OCI-LY3 (cell line): Measurements from ENCODE around the gene RBM34.
"Not testable (repeated sequence)": the region's sequence is repeated elsewhere in the genome, so short reads cannot be mapped to it uniquely, and the experiment has no call there.

Experiments used
- H2AFZ ChIP-seq: fragments of 200-600, 300-600 bp; shearing (Covaris generic); 2 replicates; pipeline ENCODE4 v1.6.0; 2014; ENCODE audit warnings: antibody characterized with exemption, low read depth, low read length
- H3K27ac ChIP-seq: fragments of 200-600, 300-600 bp; sonication (generic); 2 replicates; pipeline ENCODE4 v1.5.1; 2014; ENCODE audit warnings: mild to moderate bottlenecking, low read length, moderate library complexity, mixed read lengths
- H3K27me3 ChIP-seq: fragments of 200-600, 300-600 bp; sonication (generic); 2 replicates; pipeline ENCODE4 v1.6.1; 2014; ENCODE audit warnings: low read depth, low read length, mixed read lengths
- H3K36me3 ChIP-seq: fragments of 200-600, 300-600 bp; sonication (generic); replicated peaks from 2 replicates; pipeline ENCODE3; 2014; ENCODE audit warnings: low read depth, low read length, mixed read lengths
- H3K4me1 ChIP-seq: fragments of 300-600, 200-600 bp; sonication (generic); 2 replicates; pipeline ENCODE4 v1.6.1; 2014; ENCODE audit warnings: low read length, mixed read lengths
- H3K4me2 ChIP-seq: fragments of 200-600, 300-600 bp; sonication (generic); 2 replicates; pipeline ENCODE4 v1.6.1; 2014; ENCODE audit warnings: low read length, mixed read lengths
- H3K4me3 ChIP-seq: fragments of 300-600, 200-600 bp; sonication (generic); 2 replicates; pipeline ENCODE4 v1.5.1; 2014; ENCODE audit warnings: antibody characterized with exemption, mild to moderate bottlenecking, low read length, moderate library complexity
- H3K79me2 ChIP-seq: fragments of 300-600, 200-600 bp; shearing (Covaris generic); 2 replicates; pipeline ENCODE4 v1.6.1; 2014; ENCODE audit warnings: mild to moderate bottlenecking, low read length, mixed read lengths
- H3K9ac ChIP-seq: fragments of 300-600, 200-600 bp; shearing (Covaris generic); 2 replicates; pipeline ENCODE4 v1.6.0; 2014; ENCODE audit warnings: mild to moderate bottlenecking, low read length, moderate library complexity
- H3K9me3 ChIP-seq: fragments of 200-600, 300-600 bp; shearing (Covaris generic); 2 replicates; pipeline ENCODE4 v1.6.1; 2014; ENCODE audit warnings: low read length, mixed read lengths; ENCODE audit not compliant: insufficient read depth
- H4K20me1 ChIP-seq: fragments of 200-600, 300-600 bp; sonication (generic); 2 replicates; pipeline ENCODE4 v1.6.1; 2016; ENCODE audit warnings: low read length, mixed read lengths; ENCODE audit not compliant: insufficient read depth
- EZH2phosphoT487 ChIP-seq: fragments of 200-600 bp; shearing (Covaris generic); IDR thresholded peaks from 2 replicates; pipeline ENCODE4 v1.6.1; 2018; ENCODE audit warnings: antibody characterized with exemption, mixed run types, low read depth
- TF ChIP-seq, protein P1 (sequence below): fragments of 200-600, 300-600 bp; sonication (generic); IDR thresholded peaks from 2 replicates; pipeline ENCODE4 v1.5.1; 2014; ENCODE audit warnings: antibody characterized with exemption, low read length, low read depth

RBM34 gene

DNA sequence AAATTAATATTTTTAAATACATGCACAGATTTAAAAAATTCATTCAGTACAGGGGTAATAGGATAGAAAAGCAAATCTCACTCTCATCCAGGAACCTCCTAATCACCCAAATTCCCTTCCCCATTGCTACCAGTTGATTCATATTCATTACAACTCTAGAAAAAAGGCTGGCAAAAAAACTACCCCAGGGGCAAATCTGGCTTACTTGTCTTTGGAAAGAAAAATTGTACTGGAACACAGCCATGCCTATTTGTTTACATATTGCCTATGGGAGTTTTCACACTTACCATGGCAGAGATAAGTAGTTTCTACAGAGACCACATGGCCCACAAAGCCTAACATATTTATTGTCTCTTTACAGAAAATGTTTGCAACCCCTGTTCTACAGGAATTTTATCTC is 8.9 kb upstream of the RBM34 start:
- no peaks in the 10 kb centered on the region for H3K27me3 ChIP-seq
- no peaks in the 10 kb centered on the region for H3K79me2 ChIP-seq
- no peaks in the 10 kb centered on the region for H3K4me1 ChIP-seq
- H3K36me3 ChIP-seq = peaks cover 33% of the 10 kb centered on the region
- no peaks in the 10 kb centered on the region for H4K20me1 ChIP-seq
- no peak overlapping the region for H3K4me3 ChIP-seq
- H3K9me3 ChIP-seq = no peaks in the 10 kb centered on the region
- H3K27ac ChIP-seq = no peak overlapping the region
- no peak overlapping the region for H2AFZ ChIP-seq
- no peak overlapping the region for H3K9ac ChIP-seq
- no peak overlapping the region for H3K4me2 ChIP-seq
- TF ChIP-seq EZH2phosphoT487 = no peak
- TF ChIP-seq, protein P1, sequence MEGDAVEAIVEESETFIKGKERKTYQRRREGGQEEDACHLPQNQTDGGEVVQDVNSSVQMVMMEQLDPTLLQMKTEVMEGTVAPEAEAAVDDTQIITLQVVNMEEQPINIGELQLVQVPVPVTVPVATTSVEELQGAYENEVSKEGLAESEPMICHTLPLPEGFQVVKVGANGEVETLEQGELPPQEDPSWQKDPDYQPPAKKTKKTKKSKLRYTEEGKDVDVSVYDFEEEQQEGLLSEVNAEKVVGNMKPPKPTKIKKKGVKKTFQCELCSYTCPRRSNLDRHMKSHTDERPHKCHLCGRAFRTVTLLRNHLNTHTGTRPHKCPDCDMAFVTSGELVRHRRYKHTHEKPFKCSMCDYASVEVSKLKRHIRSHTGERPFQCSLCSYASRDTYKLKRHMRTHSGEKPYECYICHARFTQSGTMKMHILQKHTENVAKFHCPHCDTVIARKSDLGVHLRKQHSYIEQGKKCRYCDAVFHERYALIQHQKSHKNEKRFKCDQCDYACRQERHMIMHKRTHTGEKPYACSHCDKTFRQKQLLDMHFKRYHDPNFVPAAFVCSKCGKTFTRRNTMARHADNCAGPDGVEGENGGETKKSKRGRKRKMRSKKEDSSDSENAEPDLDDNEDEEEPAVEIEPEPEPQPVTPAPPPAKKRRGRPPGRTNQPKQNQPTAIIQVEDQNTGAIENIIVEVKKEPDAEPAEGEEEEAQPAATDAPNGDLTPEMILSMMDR = no peak

GRCh38 chr1:235168375-235168774 is 7.3 kb upstream of the RBM34 start:
- Histone ChIP-seq H3K4me3 (no peak overlapping the region), H4K20me1 (no peaks in the 10 kb centered on the region), H3K9me3 (no peaks in the 10 kb centered on the region), H3K27me3 (no peaks in the 10 kb centered on the region), H3K9ac (no peak overlapping the region), H3K27ac (no peak overlapping the region), H2AFZ (no peak overlapping the region), H3K36me3 (peaks cover 29% of the 10 kb centered on the region), H3K79me2 (no peaks in the 10 kb centered on the region), H3K4me2 (no peak overlapping the region), H3K4me1 (no peaks in the 10 kb centered on the region)
- TF ChIP-seq, protein P1 = no peak
- no peak for TF ChIP-seq EZH2phosphoT487

GRCh38 chr1:235161685-235162327 is 756 bp upstream of the RBM34 start:
- H3K36me3 ChIP-seq = peaks cover 17% of the 10 kb centered on the region
- H3K4me2 ChIP-seq = peak overlapping the region; percentile 70
- H3K27ac ChIP-seq = no peak overlapping the region
- no peaks in the 10 kb centered on the region for H3K27me3 ChIP-seq
- H3K4me3 ChIP-seq = peak overlapping the region; percentile 82
- peak overlapping the region; percentile 93 for H2AFZ ChIP-seq
- H3K4me1 ChIP-seq = peaks cover 10% of the 10 kb centered on the region
- H3K79me2 ChIP-seq = peaks cover 16% of the 10 kb centered on the region
- H4K20me1 ChIP-seq = no peaks in the 10 kb centered on the region; the same call in 1 of the 2 replicates
- no peak for TF ChIP-seq EZH2phosphoT487
- TF ChIP-seq, protein P1 = no peak
- peak overlapping the region; percentile 75 for H3K9ac ChIP-seq
- no peaks in the 10 kb centered on the region for H3K9me3 ChIP-seq

DNA sequence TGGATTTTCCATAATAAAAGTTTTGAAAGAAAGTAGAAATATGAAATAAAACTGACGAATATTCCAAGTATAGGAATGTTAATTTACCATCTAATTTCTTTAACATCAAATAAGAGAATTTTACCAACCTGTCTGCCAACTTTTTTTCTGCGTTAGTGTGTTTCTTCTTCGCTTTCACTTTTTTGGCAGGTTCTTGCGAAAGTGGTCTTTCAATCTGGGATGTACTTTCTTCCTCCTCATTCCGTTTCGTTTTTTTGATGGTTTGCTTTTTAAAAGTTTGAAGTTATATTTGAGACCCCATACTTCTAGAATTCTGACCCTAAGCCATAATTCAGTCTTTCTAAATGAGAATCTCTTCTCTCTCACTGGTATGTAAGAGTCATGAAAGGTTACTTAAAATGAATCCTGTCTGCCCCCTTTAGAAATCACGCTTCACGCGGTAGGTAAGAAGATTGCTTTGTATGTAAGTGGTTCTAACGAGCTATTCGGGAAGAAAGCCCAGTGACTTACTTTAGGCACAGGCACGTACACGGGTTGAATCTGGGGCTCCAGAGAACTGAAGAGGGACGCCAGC is 580 bp downstream of the RBM34 start:
- no peaks in the 10 kb centered on the region; the same call in 1 of the 2 replicates for H4K20me1 ChIP-seq

DNA sequence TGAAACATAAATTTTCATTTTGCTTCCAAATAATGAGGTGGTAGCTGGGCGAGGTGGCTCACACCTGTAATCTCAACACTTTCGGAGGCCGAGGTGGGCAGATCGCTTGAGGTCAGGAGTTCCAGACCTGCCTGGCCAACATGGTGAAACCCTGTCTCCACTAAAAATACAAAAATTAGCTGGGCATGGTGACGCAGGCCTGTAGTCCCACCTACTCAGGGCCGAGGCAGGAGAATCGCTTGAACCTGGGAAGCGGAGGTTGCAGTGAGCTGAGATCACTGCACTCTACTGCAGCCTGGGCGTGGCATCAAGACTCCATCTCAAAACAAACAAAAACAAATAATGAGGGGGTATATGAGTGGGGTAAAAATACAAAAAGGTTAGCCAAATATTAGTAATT is 1.1 kb downstream of the RBM34 start:
- peak overlapping the region; percentile 75 for H3K9ac ChIP-seq
- not testable (repeated sequence) for H2AFZ ChIP-seq, H3K27ac ChIP-seq, H3K9me3 ChIP-seq, H4K20me1 ChIP-seq, H3K27me3 ChIP-seq, H3K4me1 ChIP-seq
- peaks cover 16% of the 10 kb centered on the region for H3K79me2 ChIP-seq
- H3K4me2 ChIP-seq = peak overlapping the region; percentile 70
- H3K36me3 ChIP-seq = peaks cover 28% of the 10 kb centered on the region
- H3K4me3 ChIP-seq = peak overlapping the region; percentile 82

More for the DNA sequence above, 580 bp downstream of the RBM34 start:
- peaks cover 16% of the 10 kb centered on the region for H3K79me2 ChIP-seq
- peak overlapping the region; percentile 75 for H3K9ac ChIP-seq
- H3K4me2 ChIP-seq = peak overlapping the region; percentile 70
- TF ChIP-seq EZH2phosphoT487 = no peak
- TF ChIP-seq, protein P1 = no peak
- peak overlapping the region; percentile 93 for H2AFZ ChIP-seq
- peak overlapping the region; percentile 49 for H3K27ac ChIP-seq
- peaks cover 25% of the 10 kb centered on the region for H3K36me3 ChIP-seq
- H3K9me3 ChIP-seq = no peaks in the 10 kb centered on the region
- H3K4me3 ChIP-seq = peak overlapping the region; percentile 82
- peaks cover 10% of the 10 kb centered on the region for H3K4me1 ChIP-seq
- no peaks in the 10 kb centered on the region for H3K27me3 ChIP-seq

DNA sequence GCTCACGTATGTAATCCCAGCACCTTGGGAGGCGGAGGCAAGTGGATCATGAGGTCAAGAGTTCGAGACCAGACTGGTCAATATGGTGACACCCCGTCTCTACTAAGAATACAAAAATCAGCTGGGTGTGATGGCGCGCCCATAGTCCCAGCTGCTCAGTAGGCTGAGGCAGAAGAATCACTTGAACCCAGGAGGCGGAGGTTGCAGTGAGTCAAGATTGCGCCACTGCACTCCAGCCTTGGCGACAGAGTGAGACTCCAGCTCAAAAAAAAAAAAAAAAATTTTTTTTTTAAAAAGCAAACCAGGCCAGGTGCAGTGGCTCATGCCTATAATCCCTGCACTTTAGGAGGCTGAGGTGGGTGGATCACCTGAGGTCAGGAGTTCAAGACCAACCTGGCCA is 1.8 kb downstream of the RBM34 start:
- not testable (repeated sequence) for H2AFZ ChIP-seq, H3K4me3 ChIP-seq, H4K20me1 ChIP-seq, H3K9ac ChIP-seq, H3K4me2 ChIP-seq, H3K27me3 ChIP-seq, H3K27ac ChIP-seq, H3K9me3 ChIP-seq, H3K4me1 ChIP-seq
- peaks cover 16% of the 10 kb centered on the region for H3K79me2 ChIP-seq
- H3K36me3 ChIP-seq = peaks cover 32% of the 10 kb centered on the region
